Right lobe of liver (tissue), 4 donors: ENCODE results near the gene CAPN5.

Experiments used
- CTCF ChIP-seq, 4 donors: fragments of 200-600 bp in 3 of 4; fragments of 450-650 bp in 1 of 4; IDR thresholded peaks; one replicate each; pipeline versions ENCODE4 v1.5.1 to v1.8.0; 2016 to 2022; ENCODE audit warnings: antibody characterized with exemption in 4 of 4, mild to moderate bottlenecking in 2 of 4
- POLR2A ChIP-seq: fragments of 450-650 bp; IDR thresholded peaks from one replicate; pipeline ENCODE4 v1.6.1; 2017; ENCODE audit warnings: antibody characterized with exemption, mild to moderate bottlenecking
- donor health status: DM: no; HTN: no; CAD: no.
- donor health status: DM: no; HTN: no; CAD: no.
- donor health status: DM: no; HTN: yes; CAD: no.

- TF ChIP-seq POLR2A = no peak
- TF ChIP-seq CTCF (IDR thresholded peaks at IDR 0.05) = no peak
These were observed 36.5 kb downstream of the CAPN5 start for GRCh38 chr11:77103319-77103718.
